MM.1S (cell line): ENCODE results near the gene RAMP1.

Source experiments
- EZH2 ChIP-seq: fragments of 300-600 bp; sonication (generic); optimal IDR thresholded peaks from 2 replicates; pipeline ENCODE3; 2017; ENCODE audit warnings: low read depth, mild to moderate bottlenecking, antibody characterized with exemption, low read length, mixed read lengths
- TF ChIP-seq, protein P1 (sequence below): fragments of 300-600 bp; sonication (generic); IDR thresholded peaks from 2 replicates; pipeline ENCODE4 v1.5.1; 2016; ENCODE audit warnings: antibody characterized with exemption, low read length, mixed read lengths

DNA sequence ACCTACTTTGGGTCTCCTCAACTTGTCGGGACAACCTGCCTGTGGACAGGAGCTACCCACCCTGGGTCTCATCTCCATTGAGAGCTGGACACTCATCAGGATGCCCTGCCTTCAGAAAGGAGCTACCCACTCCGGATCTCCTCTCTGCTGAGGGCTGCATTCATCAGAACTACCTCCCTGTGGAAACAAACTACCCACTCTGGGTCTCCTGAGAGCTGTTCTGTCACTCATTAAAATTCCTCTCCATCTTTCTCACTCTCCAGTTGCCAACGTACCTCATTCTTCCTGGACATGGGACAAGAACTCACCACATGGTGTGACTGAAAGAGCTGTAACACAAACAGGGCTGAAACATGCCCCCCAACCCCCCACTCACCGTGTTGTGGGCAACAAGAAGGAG lies 84.9 kb downstream of the RAMP1 start:
- TF ChIP-seq, protein P1, sequence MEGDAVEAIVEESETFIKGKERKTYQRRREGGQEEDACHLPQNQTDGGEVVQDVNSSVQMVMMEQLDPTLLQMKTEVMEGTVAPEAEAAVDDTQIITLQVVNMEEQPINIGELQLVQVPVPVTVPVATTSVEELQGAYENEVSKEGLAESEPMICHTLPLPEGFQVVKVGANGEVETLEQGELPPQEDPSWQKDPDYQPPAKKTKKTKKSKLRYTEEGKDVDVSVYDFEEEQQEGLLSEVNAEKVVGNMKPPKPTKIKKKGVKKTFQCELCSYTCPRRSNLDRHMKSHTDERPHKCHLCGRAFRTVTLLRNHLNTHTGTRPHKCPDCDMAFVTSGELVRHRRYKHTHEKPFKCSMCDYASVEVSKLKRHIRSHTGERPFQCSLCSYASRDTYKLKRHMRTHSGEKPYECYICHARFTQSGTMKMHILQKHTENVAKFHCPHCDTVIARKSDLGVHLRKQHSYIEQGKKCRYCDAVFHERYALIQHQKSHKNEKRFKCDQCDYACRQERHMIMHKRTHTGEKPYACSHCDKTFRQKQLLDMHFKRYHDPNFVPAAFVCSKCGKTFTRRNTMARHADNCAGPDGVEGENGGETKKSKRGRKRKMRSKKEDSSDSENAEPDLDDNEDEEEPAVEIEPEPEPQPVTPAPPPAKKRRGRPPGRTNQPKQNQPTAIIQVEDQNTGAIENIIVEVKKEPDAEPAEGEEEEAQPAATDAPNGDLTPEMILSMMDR: no peak
- TF ChIP-seq EZH2: no peak
